ENCODE measurements around the gene EVC.

- TF ChIP-seq POLR2A (IDR thresholded peaks at IDR 0.05; ENCODE audit: low read depth, low read length) = no peak
- no peak for TF ChIP-seq TAF1 (IDR thresholded peaks at IDR 0.05; ENCODE audit: borderline replicate concordance, low read depth, low read length)
- no peak for TF ChIP-seq POLR2AphosphoS5 (IDR thresholded peaks at IDR 0.05; ENCODE audit: low read depth, low read length)
Measured at GRCh38 chr4:5720980-5721379, 10.0 kb downstream of the EVC start.
